ENCODE results near the gene ARHGAP29. TPM values are rescaled to one million over a fixed set of nuclear protein-coding genes. Genes with fewer than 3 reads are reported as not detected.

The ARHGAP29 gene
- total RNA-seq, 1 donor = 77.2 TPM

DNA sequence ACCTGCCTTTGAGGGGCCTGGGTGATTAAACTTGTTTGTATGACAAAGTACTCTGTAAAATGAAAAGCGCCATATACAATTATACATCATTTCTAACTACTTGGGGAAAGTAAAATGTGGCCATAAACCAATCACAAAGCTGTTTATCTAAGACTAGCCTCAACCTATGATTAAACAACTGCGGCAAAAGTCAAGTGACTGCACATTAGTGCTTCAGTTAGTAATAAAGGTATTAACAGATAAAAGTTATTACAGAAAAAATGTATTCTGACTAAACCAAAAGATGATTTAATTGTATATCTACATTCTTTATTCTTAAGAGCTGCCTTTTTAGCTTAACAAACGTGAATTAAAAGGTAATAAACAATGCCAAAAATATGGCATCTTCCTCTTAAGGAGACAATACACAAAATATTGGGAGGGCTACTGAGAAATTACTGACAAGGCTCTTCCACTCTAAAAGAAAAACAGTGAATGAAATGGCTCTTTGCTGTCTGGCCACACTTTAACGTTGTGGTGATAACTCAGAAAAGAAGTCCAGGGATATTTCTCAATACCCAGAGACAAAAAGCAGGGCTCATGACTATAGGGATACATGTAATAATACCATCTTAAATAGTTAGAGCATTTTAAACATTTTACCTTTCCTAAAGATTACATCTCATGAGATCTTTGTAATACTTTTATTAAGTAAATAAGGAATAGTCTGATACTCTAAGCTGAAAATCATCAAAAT, 8.6 kb downstream of the ARHGAP29 start:
- peak; percentile 63 for DNase-seq (ENCODE audit: low read depth)
- H3K4me3 ChIP-seq (ENCODE audit: low read depth, low read length) = no peak overlapping the region
- TF ChIP-seq, protein P1, sequence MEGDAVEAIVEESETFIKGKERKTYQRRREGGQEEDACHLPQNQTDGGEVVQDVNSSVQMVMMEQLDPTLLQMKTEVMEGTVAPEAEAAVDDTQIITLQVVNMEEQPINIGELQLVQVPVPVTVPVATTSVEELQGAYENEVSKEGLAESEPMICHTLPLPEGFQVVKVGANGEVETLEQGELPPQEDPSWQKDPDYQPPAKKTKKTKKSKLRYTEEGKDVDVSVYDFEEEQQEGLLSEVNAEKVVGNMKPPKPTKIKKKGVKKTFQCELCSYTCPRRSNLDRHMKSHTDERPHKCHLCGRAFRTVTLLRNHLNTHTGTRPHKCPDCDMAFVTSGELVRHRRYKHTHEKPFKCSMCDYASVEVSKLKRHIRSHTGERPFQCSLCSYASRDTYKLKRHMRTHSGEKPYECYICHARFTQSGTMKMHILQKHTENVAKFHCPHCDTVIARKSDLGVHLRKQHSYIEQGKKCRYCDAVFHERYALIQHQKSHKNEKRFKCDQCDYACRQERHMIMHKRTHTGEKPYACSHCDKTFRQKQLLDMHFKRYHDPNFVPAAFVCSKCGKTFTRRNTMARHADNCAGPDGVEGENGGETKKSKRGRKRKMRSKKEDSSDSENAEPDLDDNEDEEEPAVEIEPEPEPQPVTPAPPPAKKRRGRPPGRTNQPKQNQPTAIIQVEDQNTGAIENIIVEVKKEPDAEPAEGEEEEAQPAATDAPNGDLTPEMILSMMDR (IDR thresholded peaks at IDR 0.05; ENCODE audit: insufficient read depth, low read length) = no peak

DNA sequence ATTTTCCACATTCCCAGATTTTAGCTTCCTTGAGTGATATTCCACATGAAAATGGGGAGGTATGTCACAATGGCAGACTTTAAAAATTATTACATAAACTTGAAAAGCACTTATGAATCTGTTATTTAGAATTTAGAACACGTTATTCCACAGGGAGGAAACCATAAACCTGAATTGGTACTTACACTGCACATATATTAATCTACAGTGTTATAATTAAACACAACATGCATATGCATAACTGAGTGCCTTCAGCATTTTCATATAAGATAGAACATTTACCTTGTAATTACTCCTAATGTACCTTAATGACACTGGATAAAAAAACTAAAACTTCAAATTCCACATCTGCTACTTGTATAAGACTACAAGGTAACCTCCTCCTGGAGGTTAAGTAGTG, 9.8 kb downstream of the ARHGAP29 start:
- DNase-seq (ENCODE audit: low read depth) = no peak
- H3K4me3 ChIP-seq (ENCODE audit: low read depth, low read length) = no peak overlapping the region
- TF ChIP-seq, protein P1 (IDR thresholded peaks at IDR 0.05; ENCODE audit: insufficient read depth, low read length) = no peak

DNA sequence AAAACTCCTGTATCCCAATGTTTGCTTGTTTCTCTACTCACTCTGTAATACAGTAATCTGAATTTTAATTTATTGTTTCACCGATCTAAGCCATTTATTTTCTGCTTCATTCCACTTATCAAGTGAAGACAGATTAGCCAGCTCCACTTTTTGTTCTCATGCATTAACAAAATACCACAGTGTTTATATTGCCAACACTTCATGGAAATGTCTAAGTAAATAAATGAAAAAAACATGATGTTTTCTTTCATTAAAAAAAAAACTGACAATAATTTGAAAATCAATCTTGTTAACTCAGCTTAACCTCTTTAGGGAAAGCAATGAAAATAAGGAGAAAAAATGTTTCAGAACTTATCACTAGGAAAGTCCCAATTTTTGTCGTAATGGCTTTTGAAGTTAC, 11.5 kb downstream of the ARHGAP29 start:
- TF ChIP-seq, protein P1 (IDR thresholded peaks at IDR 0.05; ENCODE audit: insufficient read depth, low read length) = no peak
- no peak overlapping the region for H3K4me3 ChIP-seq (ENCODE audit: low read depth, low read length)
- DNase-seq (ENCODE audit: low read depth) = no peak

DNA sequence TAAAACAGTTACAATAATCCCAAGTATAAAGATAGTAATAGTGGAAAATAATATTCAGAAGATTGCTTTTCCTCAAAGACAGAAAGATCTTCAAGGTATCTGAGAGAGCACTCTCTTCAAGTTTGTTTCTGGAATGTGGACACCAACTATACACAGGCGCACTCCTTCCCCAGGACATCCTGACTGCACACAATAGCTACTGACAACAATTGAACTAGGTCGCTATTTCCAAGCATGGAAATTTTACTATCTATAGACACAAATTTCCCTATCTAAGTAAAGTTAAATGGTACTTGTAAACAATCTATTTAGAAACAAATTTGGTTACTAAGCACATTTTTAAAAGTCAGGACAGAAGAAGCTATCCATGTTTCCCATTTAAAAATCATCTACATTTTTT, 19.1 kb downstream of the ARHGAP29 start:
- TF ChIP-seq, protein P1 (IDR thresholded peaks at IDR 0.05; ENCODE audit: insufficient read depth, low read length) = no peak
- no peak for DNase-seq (ENCODE audit: low read depth)
- H3K4me3 ChIP-seq (ENCODE audit: low read depth, low read length) = no peak overlapping the region

DNA sequence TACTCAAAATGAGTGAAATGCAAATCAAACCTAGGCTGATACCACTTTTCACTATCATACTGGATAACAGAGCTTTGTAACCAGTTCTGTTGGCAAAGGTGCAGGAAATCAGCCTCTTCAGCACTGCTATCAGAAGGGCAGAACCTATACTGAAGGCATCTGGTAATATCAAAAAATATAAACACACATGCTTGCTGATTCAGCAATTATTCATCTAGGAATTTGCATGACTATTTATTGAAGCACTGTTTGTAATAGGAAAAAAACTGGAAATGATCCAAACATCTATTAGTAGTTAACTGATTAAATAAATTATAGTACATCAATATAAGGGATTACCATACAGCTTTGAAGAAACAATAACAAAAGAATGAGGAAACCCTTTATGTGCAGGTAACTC, 21.4 kb downstream of the ARHGAP29 start:
- H3K4me3 ChIP-seq (ENCODE audit: low read depth, low read length) = no peak overlapping the region
- DNase-seq (ENCODE audit: low read depth) = no peak
- TF ChIP-seq, protein P1 (IDR thresholded peaks at IDR 0.05; ENCODE audit: insufficient read depth, low read length) = no peak

DNA sequence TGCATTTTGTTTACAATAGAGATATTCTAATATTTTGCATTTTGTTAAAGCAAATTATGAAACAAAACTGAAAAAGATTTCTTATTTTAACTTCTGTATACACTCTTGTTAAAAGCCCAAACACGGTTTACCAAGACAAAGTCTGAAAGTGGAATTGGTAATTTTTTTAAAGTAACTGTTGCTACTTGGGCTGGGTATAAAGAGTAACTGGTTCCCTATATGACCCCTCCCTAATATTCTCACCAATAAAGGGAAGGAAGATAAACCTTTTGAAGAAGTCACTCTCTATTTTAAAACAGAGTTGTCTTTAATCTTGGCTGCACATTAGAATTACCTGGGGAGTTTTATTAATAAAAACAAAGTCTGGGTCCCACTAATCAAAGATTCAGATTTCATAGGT, 27.4 kb downstream of the ARHGAP29 start:
- DNase-seq (ENCODE audit: low read depth) = no peak
- no peak overlapping the region for H3K4me3 ChIP-seq (ENCODE audit: low read depth, low read length)
- TF ChIP-seq, protein P1 (IDR thresholded peaks at IDR 0.05; ENCODE audit: insufficient read depth, low read length) = no peak

DNA sequence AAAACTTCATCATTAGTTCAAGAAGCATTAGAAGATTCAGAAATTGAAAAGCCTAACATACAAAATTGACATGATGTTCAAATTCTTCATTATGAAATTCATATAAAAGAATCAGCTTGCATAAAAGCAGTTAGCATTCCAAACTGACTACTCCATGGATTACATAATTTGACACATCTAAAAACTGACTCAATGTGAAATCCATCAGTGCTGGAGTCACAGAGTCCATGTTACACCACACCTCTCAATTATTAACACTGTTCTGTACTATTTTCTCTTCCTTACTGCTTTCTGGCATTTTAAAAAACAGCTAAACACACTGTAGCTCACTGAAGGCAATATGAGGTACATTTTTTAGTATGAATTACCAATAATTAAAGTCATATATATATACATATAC, 28.0 kb downstream of the ARHGAP29 start:
- TF ChIP-seq, protein P1 (IDR thresholded peaks at IDR 0.05; ENCODE audit: insufficient read depth, low read length) = no peak
- no peak overlapping the region for H3K4me3 ChIP-seq (ENCODE audit: low read depth, low read length)
- peak; percentile 68 for DNase-seq (ENCODE audit: low read depth)
